ENCODE measurements around the gene CCDC88C. TPM values are rescaled to one million over a fixed set of nuclear protein-coding genes. Genes with fewer than 3 reads are reported as not detected.

Gene CCDC88C
- total RNA-seq, 1 experiment from 2014 or later = 33.2 TPM

GRCh38 chr14:91385224-91385623 lies 32.4 kb downstream of the CCDC88C start:
- DNase-seq = no peak
- no peak for TF ChIP-seq CTCF (IDR thresholded peaks at IDR 0.05; ENCODE audit: unreplicated experiment)
- H3K27me3 Mint-ChIP-seq (ENCODE audit: unreplicated experiment) = no peaks in the 10 kb centered on the region
- peaks cover 6% of the 10 kb centered on the region for H3K36me3 Mint-ChIP-seq (ENCODE audit: insufficient read depth, unreplicated experiment)
- H3K9me3 Mint-ChIP-seq (ENCODE audit: low read depth, unreplicated experiment) = no peaks in the 10 kb centered on the region
- H3K4me3 Mint-ChIP-seq (ENCODE audit: low read depth, unreplicated experiment) = no peak overlapping the region
- H3K4me1 Mint-ChIP-seq (ENCODE audit: low read depth, unreplicated experiment) = peaks cover 16% of the 10 kb centered on the region
- intact Hi-C loops (cut with micrococcal nuclease; ENCODE audit: unreplicated experiment) = no loop called here
- CTCF ChIA-PET = no interaction called here
- no peak overlapping the region for H3K27ac Mint-ChIP-seq (ENCODE audit: unreplicated experiment)
- no TSS peak for BruUV-seq (replicated peaks)

DNA sequence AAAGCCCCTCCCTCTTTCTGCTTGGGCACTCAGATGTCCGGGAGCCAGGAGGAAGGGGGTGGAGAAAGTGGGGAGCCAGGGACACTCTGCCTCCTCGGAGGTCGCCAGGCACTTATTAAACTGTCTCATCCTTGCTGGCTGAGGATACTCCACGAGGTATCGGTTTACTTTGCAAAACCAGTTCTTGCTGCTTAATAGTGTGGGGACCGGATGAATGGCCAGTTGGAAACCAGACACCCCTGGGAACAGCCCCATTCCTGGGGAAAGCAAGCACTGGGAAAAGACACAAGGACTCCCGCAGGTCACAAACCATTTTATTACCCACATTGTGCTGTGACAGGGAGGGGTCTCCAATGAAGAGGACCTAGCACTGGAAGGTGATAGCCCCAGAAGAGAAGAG lies 34.2 kb downstream of the CCDC88C start:
- CTCF ChIA-PET = no interaction called here
- H3K4me1 Mint-ChIP-seq (ENCODE audit: low read depth, unreplicated experiment) = peaks cover 30% of the 10 kb centered on the region
- no peaks in the 10 kb centered on the region for H3K9me3 Mint-ChIP-seq (ENCODE audit: low read depth, unreplicated experiment)
- BruUV-seq (replicated peaks) = no TSS peak
- no peak overlapping the region for H3K4me3 Mint-ChIP-seq (ENCODE audit: low read depth, unreplicated experiment)
- peaks cover 6% of the 10 kb centered on the region for H3K36me3 Mint-ChIP-seq (ENCODE audit: insufficient read depth, unreplicated experiment)
- no peak for DNase-seq
- H3K27ac Mint-ChIP-seq (ENCODE audit: unreplicated experiment) = no peak overlapping the region
- intact Hi-C loops (cut with micrococcal nuclease; ENCODE audit: unreplicated experiment) = no loop called here
- H3K27me3 Mint-ChIP-seq (ENCODE audit: unreplicated experiment) = no peaks in the 10 kb centered on the region
- TF ChIP-seq CTCF (IDR thresholded peaks at IDR 0.05; ENCODE audit: unreplicated experiment) = no peak

- Mint-ChIP-seq H3K27ac (ENCODE audit: unreplicated experiment) (no peak overlapping the region), H3K9me3 (ENCODE audit: low read depth, unreplicated experiment) (no peaks in the 10 kb centered on the region), H3K4me1 (ENCODE audit: low read depth, unreplicated experiment) (peaks cover 41% of the 10 kb centered on the region), H3K27me3 (ENCODE audit: unreplicated experiment) (no peaks in the 10 kb centered on the region), H3K36me3 (ENCODE audit: insufficient read depth, unreplicated experiment) (peaks cover 6% of the 10 kb centered on the region), H3K4me3 (ENCODE audit: low read depth, unreplicated experiment) (no peak overlapping the region)
- no peak for DNase-seq
- no peak for TF ChIP-seq CTCF (IDR thresholded peaks at IDR 0.05; ENCODE audit: unreplicated experiment)
- CTCF ChIA-PET = no interaction called here
- intact Hi-C loops (cut with micrococcal nuclease; ENCODE audit: unreplicated experiment) = no loop called here
- BruUV-seq (replicated peaks) = no TSS peak
Measured at GRCh38 chr14:91381801-91382670, 35.6 kb downstream of the CCDC88C start.

GRCh38 chr14:91380610-91381371 lies 36.8 kb downstream of the CCDC88C start:
- TF ChIP-seq CTCF (IDR thresholded peaks at IDR 0.05; ENCODE audit: unreplicated experiment) = no peak
- H3K9me3 Mint-ChIP-seq (ENCODE audit: low read depth, unreplicated experiment) = no peaks in the 10 kb centered on the region
- H3K4me1 Mint-ChIP-seq (ENCODE audit: low read depth, unreplicated experiment) = peaks cover 41% of the 10 kb centered on the region
- CTCF ChIA-PET = no interaction called here
- no peak overlapping the region for H3K27ac Mint-ChIP-seq (ENCODE audit: unreplicated experiment)
- no peak overlapping the region for H3K4me3 Mint-ChIP-seq (ENCODE audit: low read depth, unreplicated experiment)
- no peaks in the 10 kb centered on the region for H3K27me3 Mint-ChIP-seq (ENCODE audit: unreplicated experiment)
- no peak for DNase-seq
- intact Hi-C loops (cut with micrococcal nuclease; ENCODE audit: unreplicated experiment) = no loop called here
- no TSS peak for BruUV-seq (replicated peaks)
- peaks cover 6% of the 10 kb centered on the region for H3K36me3 Mint-ChIP-seq (ENCODE audit: insufficient read depth, unreplicated experiment)

Data from Calu3 (cell line).